GM23338 (cell line): Measurements from ENCODE around the gene NOP56.
"Not testable (repeated sequence)": the region's sequence is repeated elsewhere in the genome, so short reads cannot be mapped to it uniquely, and the experiment has no call there.

Source experiments
- CREB1 ChIP-seq: fragments of 250-450 bp; sonication (Bioruptor Pico); IDR thresholded peaks from 2 replicates; pipeline ENCODE4 v1.5.0; 2020; ENCODE audit warnings: low read depth, mild to moderate bottlenecking, moderate library complexity
- EZH2 ChIP-seq: fragments of 200-600 bp; sonication (generic); IDR thresholded peaks from one replicate; pipeline ENCODE4 v1.8.0; 2017; ENCODE audit warnings: antibody characterized with exemption, mild to moderate bottlenecking, low read depth; ENCODE audit not compliant: unreplicated experiment
- EZH2phosphoT487 ChIP-seq: fragments of 200-600 bp; sonication (generic); IDR thresholded peaks from one replicate; pipeline ENCODE4 v1.8.1; 2018; ENCODE audit warnings: antibody characterized with exemption; ENCODE audit not compliant: unreplicated experiment
- JUNB ChIP-seq: IDR thresholded peaks from one replicate; pipeline ENCODE4 v1.6.1; 2016; ENCODE audit warnings: antibody characterized with exemption; ENCODE audit not compliant: unreplicated experiment
- POLR2AphosphoS5 ChIP-seq: IDR thresholded peaks from 2 replicates; pipeline ENCODE4 v1.6.1; 2016; ENCODE audit warnings: antibody characterized with exemption, low read depth
- ZNF114 ChIP-seq: fragments of 250-450 bp; sonication (Bioruptor Pico); IDR thresholded peaks from 2 replicates; pipeline ENCODE4 v1.5.0; 2020; ENCODE audit warnings: mild to moderate bottlenecking, moderate library complexity
- TF ChIP-seq, protein P1 (sequence below), 2 experiments: fragments of 200-600 bp in 1 of 2; sonication (generic) in 1 of 2; conservative IDR thresholded peaks; 2 replicates each; pipeline versions ENCODE4 v1.5.1 to v1.6.1; 2016 to 2017; ENCODE audit warnings: antibody characterized with exemption in 2 of 2, low read depth in 2 of 2, mild to moderate bottlenecking in 2 of 2, moderate library complexity in 1 of 2
- TF ChIP-seq, protein P2 (sequence below): IDR thresholded peaks from one replicate; pipeline ENCODE4 v1.6.1; 2018; ENCODE audit warnings: antibody characterized with exemption; ENCODE audit not compliant: unreplicated experiment

DNA sequence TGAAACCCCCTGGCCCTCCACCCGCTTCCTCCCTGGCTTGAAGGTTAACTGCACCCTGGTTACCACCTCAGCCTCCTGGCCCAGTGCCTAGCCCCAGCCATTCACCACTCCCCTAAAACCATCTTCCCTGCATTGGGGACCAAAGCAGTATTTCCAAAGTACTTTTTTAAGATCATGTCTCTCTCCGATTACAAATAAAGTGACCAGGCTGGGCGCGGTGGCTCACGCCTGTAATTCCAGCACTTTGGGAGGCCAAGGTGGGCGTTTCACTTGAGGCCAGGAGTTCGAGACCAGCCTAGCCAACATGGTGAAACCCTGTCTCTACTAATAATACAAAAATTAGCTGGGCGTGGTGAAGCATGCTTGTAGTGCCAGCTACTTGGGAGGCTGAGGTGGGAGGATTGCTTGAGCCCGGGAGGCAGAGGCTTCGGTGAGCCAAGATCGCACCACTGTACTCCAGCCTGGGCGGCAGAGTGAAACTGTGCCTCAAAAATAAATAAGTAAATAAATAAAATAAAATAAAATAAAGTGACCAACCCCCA is 43.6 kb downstream of the NOP56 start:
- TF ChIP-seq, protein P1, sequence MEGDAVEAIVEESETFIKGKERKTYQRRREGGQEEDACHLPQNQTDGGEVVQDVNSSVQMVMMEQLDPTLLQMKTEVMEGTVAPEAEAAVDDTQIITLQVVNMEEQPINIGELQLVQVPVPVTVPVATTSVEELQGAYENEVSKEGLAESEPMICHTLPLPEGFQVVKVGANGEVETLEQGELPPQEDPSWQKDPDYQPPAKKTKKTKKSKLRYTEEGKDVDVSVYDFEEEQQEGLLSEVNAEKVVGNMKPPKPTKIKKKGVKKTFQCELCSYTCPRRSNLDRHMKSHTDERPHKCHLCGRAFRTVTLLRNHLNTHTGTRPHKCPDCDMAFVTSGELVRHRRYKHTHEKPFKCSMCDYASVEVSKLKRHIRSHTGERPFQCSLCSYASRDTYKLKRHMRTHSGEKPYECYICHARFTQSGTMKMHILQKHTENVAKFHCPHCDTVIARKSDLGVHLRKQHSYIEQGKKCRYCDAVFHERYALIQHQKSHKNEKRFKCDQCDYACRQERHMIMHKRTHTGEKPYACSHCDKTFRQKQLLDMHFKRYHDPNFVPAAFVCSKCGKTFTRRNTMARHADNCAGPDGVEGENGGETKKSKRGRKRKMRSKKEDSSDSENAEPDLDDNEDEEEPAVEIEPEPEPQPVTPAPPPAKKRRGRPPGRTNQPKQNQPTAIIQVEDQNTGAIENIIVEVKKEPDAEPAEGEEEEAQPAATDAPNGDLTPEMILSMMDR (conservative IDR thresholded peaks at IDR 0.05; ENCODE audit: low read depth in 2 of 2), result not testable (repeated sequence)
- TF ChIP-seq EZH2; POLR2AphosphoS5; EZH2phosphoT487; ZNF114 (CRISPR knock-in tag); CREB1 (CRISPR knock-in tag); JUNB: not testable (repeated sequence)
- TF ChIP-seq, protein P2, sequence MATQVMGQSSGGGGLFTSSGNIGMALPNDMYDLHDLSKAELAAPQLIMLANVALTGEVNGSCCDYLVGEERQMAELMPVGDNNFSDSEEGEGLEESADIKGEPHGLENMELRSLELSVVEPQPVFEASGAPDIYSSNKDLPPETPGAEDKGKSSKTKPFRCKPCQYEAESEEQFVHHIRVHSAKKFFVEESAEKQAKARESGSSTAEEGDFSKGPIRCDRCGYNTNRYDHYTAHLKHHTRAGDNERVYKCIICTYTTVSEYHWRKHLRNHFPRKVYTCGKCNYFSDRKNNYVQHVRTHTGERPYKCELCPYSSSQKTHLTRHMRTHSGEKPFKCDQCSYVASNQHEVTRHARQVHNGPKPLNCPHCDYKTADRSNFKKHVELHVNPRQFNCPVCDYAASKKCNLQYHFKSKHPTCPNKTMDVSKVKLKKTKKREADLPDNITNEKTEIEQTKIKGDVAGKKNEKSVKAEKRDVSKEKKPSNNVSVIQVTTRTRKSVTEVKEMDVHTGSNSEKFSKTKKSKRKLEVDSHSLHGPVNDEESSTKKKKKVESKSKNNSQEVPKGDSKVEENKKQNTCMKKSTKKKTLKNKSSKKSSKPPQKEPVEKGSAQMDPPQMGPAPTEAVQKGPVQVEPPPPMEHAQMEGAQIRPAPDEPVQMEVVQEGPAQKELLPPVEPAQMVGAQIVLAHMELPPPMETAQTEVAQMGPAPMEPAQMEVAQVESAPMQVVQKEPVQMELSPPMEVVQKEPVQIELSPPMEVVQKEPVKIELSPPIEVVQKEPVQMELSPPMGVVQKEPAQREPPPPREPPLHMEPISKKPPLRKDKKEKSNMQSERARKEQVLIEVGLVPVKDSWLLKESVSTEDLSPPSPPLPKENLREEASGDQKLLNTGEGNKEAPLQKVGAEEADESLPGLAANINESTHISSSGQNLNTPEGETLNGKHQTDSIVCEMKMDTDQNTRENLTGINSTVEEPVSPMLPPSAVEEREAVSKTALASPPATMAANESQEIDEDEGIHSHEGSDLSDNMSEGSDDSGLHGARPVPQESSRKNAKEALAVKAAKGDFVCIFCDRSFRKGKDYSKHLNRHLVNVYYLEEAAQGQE, result not testable (repeated sequence)
